ENCODE data around the gene CLRN2. TPM values are rescaled to one million over a fixed set of nuclear protein-coding genes. Genes with fewer than 3 reads are reported as not detected.

Gene CLRN2
- total RNA-seq, 1 experiment from 2014 or later: not detected

- H3K27me3 ChIP-seq: no peaks in the 10 kb centered on the region
- peaks cover 14% of the 10 kb centered on the region for H3K4me1 ChIP-seq
- no peaks in the 10 kb centered on the region for H3K9me3 ChIP-seq (replicated peaks)
- H3K36me3 ChIP-seq: no peaks in the 10 kb centered on the region
- no peak overlapping the region for H3K27ac ChIP-seq
- H3K4me3 ChIP-seq: no peak overlapping the region
- DNase-seq: no peak
Observed at GRCh38 chr4:17546222-17546621, 31.3 kb downstream of the CLRN2 start.

GRCh38 chr4:17546678-17547077, 31.7 kb downstream of the CLRN2 start:
- no peak for DNase-seq
- Histone ChIP-seq H3K4me1 (peaks cover 14% of the 10 kb centered on the region), H3K27ac (no peak overlapping the region), H3K9me3 (replicated peaks) (no peaks in the 10 kb centered on the region), H3K4me3 (no peak overlapping the region), H3K27me3 (no peaks in the 10 kb centered on the region), H3K36me3 (no peaks in the 10 kb centered on the region)

- DNase-seq: no peak
- no peaks in the 10 kb centered on the region for H3K36me3 ChIP-seq
- H3K4me1 ChIP-seq: no peaks in the 10 kb centered on the region
- no peaks in the 10 kb centered on the region for H3K9me3 ChIP-seq (replicated peaks)
- H3K27me3 ChIP-seq: no peaks in the 10 kb centered on the region
- no peak overlapping the region for H3K4me3 ChIP-seq
- no peak overlapping the region for H3K27ac ChIP-seq
Observed at GRCh38 chr4:17550549-17550948, 35.6 kb downstream of the CLRN2 start.

- H3K36me3 ChIP-seq: no peaks in the 10 kb centered on the region
- no peak for DNase-seq
- H3K4me3 ChIP-seq: no peak overlapping the region
- no peaks in the 10 kb centered on the region for H3K27me3 ChIP-seq
- no peaks in the 10 kb centered on the region for H3K9me3 ChIP-seq (replicated peaks)
- no peaks in the 10 kb centered on the region for H3K4me1 ChIP-seq
- no peak overlapping the region for H3K27ac ChIP-seq
Observed at GRCh38 chr4:17552427-17552826, 37.5 kb downstream of the CLRN2 start.

- H3K9me3 ChIP-seq (replicated peaks): no peaks in the 10 kb centered on the region
- H3K27ac ChIP-seq: no peak overlapping the region
- no peaks in the 10 kb centered on the region for H3K36me3 ChIP-seq
- H3K27me3 ChIP-seq: no peaks in the 10 kb centered on the region
- no peak overlapping the region for H3K4me3 ChIP-seq
- no peaks in the 10 kb centered on the region for H3K4me1 ChIP-seq
- no peak for DNase-seq
Observed at GRCh38 chr4:17554568-17554967, 39.6 kb downstream of the CLRN2 start.

GRCh38 chr4:17556498-17556897, 41.5 kb downstream of the CLRN2 start:
- Histone ChIP-seq H3K27ac (no peak overlapping the region), H3K27me3 (no peaks in the 10 kb centered on the region), H3K4me1 (peaks cover under 1% of the 10 kb centered on the region; the same call in 1 of the 2 replicates), H3K36me3 (no peaks in the 10 kb centered on the region), H3K9me3 (replicated peaks) (no peaks in the 10 kb centered on the region), H3K4me3 (no peak overlapping the region)
- no peak for DNase-seq

GRCh38 chr4:17557880-17558279, 42.9 kb downstream of the CLRN2 start:
- Histone ChIP-seq H3K27ac (no peak overlapping the region), H3K36me3 (no peaks in the 10 kb centered on the region), H3K27me3 (no peaks in the 10 kb centered on the region), H3K9me3 (replicated peaks) (no peaks in the 10 kb centered on the region), H3K4me1 (peaks cover 3% of the 10 kb centered on the region; the same call in 1 of the 2 replicates), H3K4me3 (no peak overlapping the region)
- peak in 1 of 2 experiments; percentile 29 for DNase-seq

- DNase-seq: no peak
- no peaks in the 10 kb centered on the region for H3K36me3 ChIP-seq
- peaks cover 3% of the 10 kb centered on the region; the same call in 1 of the 2 replicates for H3K4me1 ChIP-seq
- H3K27ac ChIP-seq: no peak overlapping the region
- no peaks in the 10 kb centered on the region for H3K9me3 ChIP-seq (replicated peaks)
- H3K4me3 ChIP-seq: no peak overlapping the region
- no peaks in the 10 kb centered on the region for H3K27me3 ChIP-seq
Observed at GRCh38 chr4:17558941-17559708, 44.2 kb downstream of the CLRN2 start.

GRCh38 chr4:17559709-17560048, 44.7 kb downstream of the CLRN2 start:
- H3K36me3 ChIP-seq: no peaks in the 10 kb centered on the region
- peaks cover 3% of the 10 kb centered on the region; the same call in 1 of the 2 replicates for H3K4me1 ChIP-seq
- H3K4me3 ChIP-seq: no peak overlapping the region
- no peak for DNase-seq
- no peak overlapping the region for H3K27ac ChIP-seq
- no peaks in the 10 kb centered on the region for H3K9me3 ChIP-seq (replicated peaks)
- no peaks in the 10 kb centered on the region for H3K27me3 ChIP-seq

- no peaks in the 10 kb centered on the region for H3K27me3 ChIP-seq
- H3K27ac ChIP-seq: no peak overlapping the region
- no peak for DNase-seq
- H3K9me3 ChIP-seq (replicated peaks): no peaks in the 10 kb centered on the region
- no peak overlapping the region for H3K4me3 ChIP-seq
- H3K36me3 ChIP-seq: no peaks in the 10 kb centered on the region
- peaks cover 3% of the 10 kb centered on the region; the same call in 1 of the 2 replicates for H3K4me1 ChIP-seq
Observed at GRCh38 chr4:17560065-17560673, 45.2 kb downstream of the CLRN2 start.

- Histone ChIP-seq H3K4me1 (peaks cover 3% of the 10 kb centered on the region; the same call in 1 of the 2 replicates), H3K9me3 (replicated peaks) (no peaks in the 10 kb centered on the region), H3K36me3 (no peaks in the 10 kb centered on the region), H3K4me3 (no peak overlapping the region), H3K27ac (no peak overlapping the region), H3K27me3 (no peaks in the 10 kb centered on the region)
- peak; percentile 36 to 55 for DNase-seq
Observed at GRCh38 chr4:17561195-17561909, 46.4 kb downstream of the CLRN2 start.

GRCh38 chr4:17562157-17562556, 47.2 kb downstream of the CLRN2 start:
- Histone ChIP-seq H3K4me1 (peaks cover 3% of the 10 kb centered on the region; the same call in 1 of the 2 replicates), H3K4me3 (no peak overlapping the region), H3K27me3 (no peaks in the 10 kb centered on the region), H3K27ac (no peak overlapping the region), H3K9me3 (replicated peaks) (no peaks in the 10 kb centered on the region), H3K36me3 (no peaks in the 10 kb centered on the region)
- peak in 1 of 2 experiments; percentile 28 for DNase-seq

GRCh38 chr4:17565846-17566245, 50.9 kb downstream of the CLRN2 start:
- Histone ChIP-seq H3K27me3 (no peaks in the 10 kb centered on the region), H3K4me3 (no peak overlapping the region), H3K4me1 (peaks cover 3% of the 10 kb centered on the region; the same call in 1 of the 2 replicates), H3K27ac (no peak overlapping the region), H3K9me3 (replicated peaks) (no peaks in the 10 kb centered on the region), H3K36me3 (no peaks in the 10 kb centered on the region)
- DNase-seq: no peak

GRCh38 chr4:17567271-17567670, 52.3 kb downstream of the CLRN2 start:
- no peak overlapping the region for H3K4me3 ChIP-seq
- no peaks in the 10 kb centered on the region for H3K9me3 ChIP-seq (replicated peaks)
- no peaks in the 10 kb centered on the region for H3K36me3 ChIP-seq
- H3K27me3 ChIP-seq: no peaks in the 10 kb centered on the region
- no peaks in the 10 kb centered on the region for H3K4me1 ChIP-seq
- no peak overlapping the region for H3K27ac ChIP-seq
- no peak for DNase-seq

GRCh38 chr4:17574206-17574605, 59.2 kb downstream of the CLRN2 start:
- Histone ChIP-seq H3K4me3 (no peak overlapping the region), H3K27ac (no peak overlapping the region), H3K4me1 (no peaks in the 10 kb centered on the region), H3K27me3 (no peaks in the 10 kb centered on the region), H3K36me3 (no peaks in the 10 kb centered on the region), H3K9me3 (replicated peaks) (no peaks in the 10 kb centered on the region)
- no peak for DNase-seq
